SK-N-MC (cell line): ENCODE data around the gene CSNK2A3.

Experiments
- EZH2 ChIP-seq: fragments of 200-600 bp; sonication (generic); IDR thresholded peaks from one replicate; pipeline ENCODE4 v1.6.1; 2017; ENCODE audit warnings: antibody characterized with exemption
- FOXP2 ChIP-seq: optimal IDR thresholded peaks from 2 replicates; pipeline ENCODE3; 2011; ENCODE audit warnings: mild to moderate bottlenecking, moderate library complexity; ENCODE audit not compliant: insufficient read depth; ENCODE audit errors: extremely low read length, control extremely low read depth
- POLR2AphosphoS5 ChIP-seq: IDR thresholded peaks from 2 replicates; pipeline ENCODE4 v1.6.1; 2012; ENCODE audit warnings: mild to moderate bottlenecking, low read depth, low read length, borderline replicate concordance

- no peak for TF ChIP-seq POLR2AphosphoS5
- TF ChIP-seq EZH2 = no peak
- TF ChIP-seq FOXP2 = no peak
Observed at GRCh38 chr11:11382858-11383532, 29.9 kb upstream of the CSNK2A3 start.
